OCI-LY1 (cell line): ENCODE results near the gene SEMA4C.

Source experiments
- H2AFZ ChIP-seq: fragments of 200-600 bp; sonication (generic), shearing (Covaris generic); 2 replicates; pipeline ENCODE4 v1.6.0; 2014; ENCODE audit warnings: antibody characterized with exemption, mild to moderate bottlenecking, low read length
- H3F3A ChIP-seq: fragments of 200-600 bp; sonication (generic), shearing (Covaris generic); 2 replicates; pipeline ENCODE4 v1.6.0; 2014; ENCODE audit warnings: mild to moderate bottlenecking, antibody characterized with exemption, low read length, moderate library complexity; ENCODE audit not compliant: insufficient read depth
- H3K27ac ChIP-seq: fragments of 200-600 bp; sonication (generic); 2 replicates; pipeline ENCODE4 v1.5.1; 2014; ENCODE audit warnings: low read length, mixed run types, mild to moderate bottlenecking, low read depth; ENCODE audit not compliant: poor library complexity, severe bottlenecking
- H3K27me3 ChIP-seq: fragments of 200-600 bp; sonication (generic); 2 replicates; pipeline ENCODE4 v1.6.0; 2014; ENCODE audit warnings: antibody characterized with exemption, mild to moderate bottlenecking, low read length, moderate library complexity; ENCODE audit not compliant: insufficient read depth
- H3K36me3 ChIP-seq: fragments of 200-600 bp; sonication (generic); 2 replicates; pipeline ENCODE4 v1.6.1; 2014; ENCODE audit warnings: mild to moderate bottlenecking, antibody characterized with exemption, low read length, moderate library complexity, mixed read lengths; ENCODE audit not compliant: insufficient read depth
- H3K4me1 ChIP-seq: fragments of 200-600 bp; sonication (generic); 2 replicates; pipeline ENCODE4 v1.5.1; 2014; ENCODE audit warnings: mild to moderate bottlenecking, low read length, moderate library complexity; ENCODE audit not compliant: insufficient read depth, severe bottlenecking
- H3K4me2 ChIP-seq: fragments of 200-600 bp; sonication (generic), shearing (Covaris generic); 2 replicates; pipeline ENCODE4 v1.6.1; 2014; ENCODE audit warnings: low read length
- H3K4me3 ChIP-seq: fragments of 200-600 bp; sonication (generic); 2 replicates; pipeline ENCODE4 v1.5.1; 2014; ENCODE audit warnings: low read length, low read depth, mild to moderate bottlenecking, mixed read lengths; ENCODE audit not compliant: poor library complexity, severe bottlenecking
- H3K79me2 ChIP-seq: fragments of 200-600 bp; shearing (Covaris generic); 2 replicates; pipeline ENCODE4 v1.6.1; 2016; ENCODE audit warnings: mixed run types, low read length, mixed read lengths; ENCODE audit not compliant: insufficient read depth
- H3K9ac ChIP-seq: fragments of 200-600 bp; sonication (generic), shearing (Covaris generic); 2 replicates; pipeline ENCODE4 v1.6.1; 2014; ENCODE audit warnings: mild to moderate bottlenecking, low read length, mixed read lengths
- H3K9me2 ChIP-seq: fragments of 200-600 bp; sonication (generic), shearing (Covaris generic); 2 replicates; pipeline ENCODE4 v1.6.1; 2014; ENCODE audit warnings: low read depth, mild to moderate bottlenecking, low read length, mixed read lengths
- H3K9me3 ChIP-seq: fragments of 200-600 bp; shearing (Covaris generic); 2 replicates; pipeline ENCODE4 v1.6.1; 2014; ENCODE audit warnings: low read length, mixed read lengths
- H4K20me1 ChIP-seq: fragments of 200-600 bp; sonication (generic), shearing (Covaris generic); 2 replicates; pipeline ENCODE4 v1.6.0; 2016; ENCODE audit warnings: mild to moderate bottlenecking, low read length; ENCODE audit not compliant: insufficient read depth
- CTCF ChIP-seq: fragments of 200-600 bp; sonication (generic), shearing (Covaris generic); IDR thresholded peaks from 2 replicates; pipeline ENCODE4 v1.5.1; 2017; ENCODE audit warnings: mild to moderate bottlenecking, antibody characterized with exemption, low read length, moderate library complexity, mixed read lengths
- EZH2 ChIP-seq: fragments of 200-600 bp; sonication (generic), shearing (Covaris generic); IDR thresholded peaks from 2 replicates; pipeline ENCODE4 v1.8.0; 2017; ENCODE audit warnings: borderline replicate concordance, mixed run types, mild to moderate bottlenecking, antibody characterized with exemption, low read length, moderate library complexity, mixed read lengths

The SEMA4C gene

DNA sequence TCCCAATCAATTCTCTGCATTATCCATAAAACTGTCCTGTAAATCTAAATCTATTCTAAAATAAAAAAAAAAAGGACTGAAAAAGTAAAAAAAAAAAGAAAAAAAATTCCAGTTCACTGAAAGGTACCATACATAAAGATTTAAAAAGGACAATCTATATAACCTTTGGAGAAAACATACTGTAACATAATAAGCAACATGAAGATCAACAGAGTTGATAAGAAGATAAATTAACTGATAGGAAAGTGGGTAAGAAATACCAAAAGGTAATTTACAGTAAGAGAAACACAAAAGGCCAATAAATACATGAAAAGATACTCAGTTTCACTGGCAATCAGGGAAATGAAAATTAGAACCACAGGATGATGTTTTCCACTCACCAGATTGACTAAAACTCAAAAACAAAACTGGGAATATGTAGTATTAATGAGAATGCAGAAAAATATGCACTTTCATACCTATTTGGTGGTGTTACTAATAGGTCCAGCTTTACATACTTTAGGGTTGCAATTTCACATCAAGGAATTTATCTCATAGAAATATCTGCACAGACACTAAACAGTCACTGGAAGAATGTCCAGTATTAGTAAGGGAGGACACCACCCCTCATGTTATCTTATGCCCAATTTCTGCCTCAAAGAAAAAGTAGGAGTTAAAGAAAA is 48.3 kb upstream of the SEMA4C start:
- H3K27me3 ChIP-seq = peaks cover 21% of the 10 kb centered on the region
- H3K36me3 ChIP-seq = no peaks in the 10 kb centered on the region; the same call in 1 of the 2 replicates
- H3F3A ChIP-seq = no peaks in the 10 kb centered on the region
- no peaks in the 10 kb centered on the region for H3K9me2 ChIP-seq
- H3K4me3 ChIP-seq = no peak overlapping the region
- H3K27ac ChIP-seq = no peak overlapping the region
- H2AFZ ChIP-seq = no peak overlapping the region
- H3K4me1 ChIP-seq = no peaks in the 10 kb centered on the region
- 0 out of 2 replicates have a peak, but pooled peaks cover 6% of the 10 kb centered on the region for H3K9me3 ChIP-seq
- no peak overlapping the region for H3K9ac ChIP-seq
- no peaks in the 10 kb centered on the region for H4K20me1 ChIP-seq
- no peak overlapping the region for H3K4me2 ChIP-seq
- TF ChIP-seq EZH2 = no peak
- no peak for TF ChIP-seq CTCF
- H3K79me2 ChIP-seq = no peaks in the 10 kb centered on the region

- H3K27ac ChIP-seq = no peak overlapping the region
- H3K9me2 ChIP-seq = no peaks in the 10 kb centered on the region
- TF ChIP-seq EZH2 = no peak
- TF ChIP-seq CTCF = no peak
- H3K4me3 ChIP-seq = no peak overlapping the region
- H3K27me3 ChIP-seq = peaks cover 26% of the 10 kb centered on the region
- 0 out of 2 replicates have a peak, but pooled peaks cover 6% of the 10 kb centered on the region for H3K9me3 ChIP-seq
- no peaks in the 10 kb centered on the region; the same call in 1 of the 2 replicates for H3K36me3 ChIP-seq
- H3K4me2 ChIP-seq = no peak overlapping the region
- no peaks in the 10 kb centered on the region for H3F3A ChIP-seq
- H3K79me2 ChIP-seq = no peaks in the 10 kb centered on the region
- H3K4me1 ChIP-seq = no peaks in the 10 kb centered on the region
- H3K9ac ChIP-seq = no peak overlapping the region
- no peaks in the 10 kb centered on the region for H4K20me1 ChIP-seq
- no peak overlapping the region for H2AFZ ChIP-seq
Observed at GRCh38 chr2:96916646-96917543, 47.0 kb upstream of the SEMA4C start.

DNA sequence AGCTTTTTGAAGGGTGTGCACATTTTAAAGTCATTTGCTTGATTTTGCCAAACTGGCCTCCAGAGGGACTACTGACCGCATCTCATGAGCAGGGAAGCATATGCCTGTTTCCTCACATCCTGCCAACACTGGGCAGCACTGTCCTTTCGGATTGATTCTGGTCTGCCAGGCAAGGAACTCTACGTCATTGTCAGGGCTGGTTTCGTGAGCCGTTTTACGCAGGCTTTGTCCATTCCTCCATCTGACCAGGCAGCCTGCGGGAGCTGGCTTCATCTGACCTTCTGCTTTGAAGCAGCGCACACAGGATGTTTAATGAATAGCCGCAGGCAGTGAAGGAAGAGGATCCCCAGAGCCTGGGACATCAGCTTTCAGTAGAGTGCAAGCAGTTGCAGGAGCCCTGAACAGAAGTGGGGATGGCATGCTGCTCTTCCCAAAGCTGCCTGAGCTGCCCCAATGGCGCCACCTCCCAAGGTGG is 46.3 kb upstream of the SEMA4C start:
- no peaks in the 10 kb centered on the region for H3K79me2 ChIP-seq
- no peaks in the 10 kb centered on the region for H3K4me1 ChIP-seq
- no peak overlapping the region for H3K4me2 ChIP-seq
- TF ChIP-seq EZH2 = no peak
- no peak for TF ChIP-seq CTCF
- no peaks in the 10 kb centered on the region for H4K20me1 ChIP-seq
- no peak overlapping the region for H3K27ac ChIP-seq
- no peaks in the 10 kb centered on the region; the same call in 1 of the 2 replicates for H3K36me3 ChIP-seq
- no peaks in the 10 kb centered on the region for H3K9me2 ChIP-seq
- peaks cover 26% of the 10 kb centered on the region for H3K27me3 ChIP-seq
- H3K9me3 ChIP-seq = 0 out of 2 replicates have a peak, but pooled peaks cover 6% of the 10 kb centered on the region
- no peak overlapping the region for H3K4me3 ChIP-seq
- H3F3A ChIP-seq = no peaks in the 10 kb centered on the region
- no peak overlapping the region for H2AFZ ChIP-seq
- no peak overlapping the region for H3K9ac ChIP-seq
